Measurements from ENCODE around the gene SVEP1.
"Not testable (repeated sequence)": the region's sequence is repeated elsewhere in the genome, so short reads cannot be mapped to it uniquely, and the experiment has no call there.

SVEP1 gene

GRCh38 chr9:110579034-110579861, at the start of gene SVEP1:
SVEP1 (minus strand) TSS chr9:110579741; CDS start chr9:110579543, 198 bp downstream.
- in situ Hi-C loops (cut with HindIII; ENCODE audit: low sequenced_read_pairs): no loop called here

- in situ Hi-C loops (cut with HindIII; ENCODE audit: low sequenced_read_pairs): no loop called here
Measured at GRCh38 chr9:110626101-110626829, 46.7 kb upstream of the SVEP1 start.

- in situ Hi-C loops (cut with HindIII; ENCODE audit: low sequenced_read_pairs): no loop called here
Measured at GRCh38 chr9:110623462-110624025, 44.0 kb upstream of the SVEP1 start.

- in situ Hi-C loops (cut with HindIII; ENCODE audit: low sequenced_read_pairs): no loop called here
Measured at GRCh38 chr9:110622368-110622767, 42.8 kb upstream of the SVEP1 start.

DNA sequence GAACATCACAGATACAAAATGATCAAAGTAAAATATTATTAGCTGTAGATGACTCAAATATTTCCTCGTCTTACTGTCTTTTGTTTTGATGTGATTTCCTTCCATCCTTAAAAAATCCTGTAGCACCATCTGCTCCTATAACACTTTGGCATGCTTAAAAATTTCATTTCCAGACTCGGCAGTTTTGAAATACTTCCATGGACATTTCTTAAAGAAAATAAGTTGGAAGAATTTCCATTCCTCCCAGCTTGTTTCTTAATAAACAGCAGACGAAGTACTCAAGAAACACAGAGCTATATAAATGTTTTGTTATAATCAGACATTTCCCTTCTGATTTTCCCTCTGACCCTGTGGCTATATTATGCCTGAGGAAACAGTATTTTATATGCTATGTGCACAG, 41.2 kb upstream of the SVEP1 start:
- in situ Hi-C loops (cut with HindIII; ENCODE audit: low sequenced_read_pairs): no loop called here

DNA sequence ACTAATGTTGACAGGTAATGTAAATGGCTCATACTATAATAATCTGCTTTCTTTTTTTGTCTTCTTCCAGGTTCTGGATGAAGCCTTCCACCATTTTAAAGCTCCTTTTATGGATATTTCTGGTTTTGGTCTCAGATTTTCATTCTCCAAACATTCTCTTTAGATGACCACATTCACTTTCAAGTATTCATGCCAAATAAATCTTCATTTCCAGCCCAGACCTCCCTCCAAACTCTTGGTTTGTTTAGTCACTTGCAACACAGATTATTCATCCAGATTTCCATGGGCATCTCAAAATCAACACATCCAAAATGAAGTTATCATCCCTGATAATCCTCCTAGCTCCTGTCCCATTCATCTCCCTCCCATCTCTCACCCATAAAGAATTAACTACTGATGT, 40.3 kb upstream of the SVEP1 start:
- in situ Hi-C loops (cut with HindIII; ENCODE audit: low sequenced_read_pairs): no loop called here

DNA sequence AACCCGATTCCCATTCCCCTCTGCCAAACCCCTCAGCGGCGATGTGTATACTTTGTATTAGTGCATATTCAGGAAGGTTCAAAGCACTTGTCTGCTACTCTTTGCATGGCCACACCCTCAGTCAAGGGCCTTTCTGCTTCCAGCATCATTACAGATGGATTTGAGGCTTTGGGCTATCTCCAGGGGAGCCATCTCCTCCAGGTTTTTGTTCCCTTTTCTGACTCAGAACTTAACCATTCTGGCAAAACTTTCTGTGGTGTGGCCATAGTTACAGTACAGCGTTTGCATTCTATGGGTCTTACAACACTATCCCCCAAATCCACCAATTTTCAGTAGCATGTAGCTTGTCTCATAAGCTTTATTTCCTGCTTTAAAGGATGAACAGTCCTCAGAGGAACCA, 36.0 kb upstream of the SVEP1 start:
- in situ Hi-C loops (cut with HindIII; ENCODE audit: low sequenced_read_pairs): no loop called here

- in situ Hi-C loops (cut with HindIII; ENCODE audit: low sequenced_read_pairs): not testable (repeated sequence)
Measured at GRCh38 chr9:110614576-110614975, 35.0 kb upstream of the SVEP1 start.

- in situ Hi-C loops (cut with HindIII; ENCODE audit: low sequenced_read_pairs): no loop called here
Measured at GRCh38 chr9:110606179-110606790, 26.7 kb upstream of the SVEP1 start.

- in situ Hi-C loops (cut with HindIII; ENCODE audit: low sequenced_read_pairs): no loop called here
Measured at GRCh38 chr9:110605565-110605964, 26.0 kb upstream of the SVEP1 start.

DNA sequence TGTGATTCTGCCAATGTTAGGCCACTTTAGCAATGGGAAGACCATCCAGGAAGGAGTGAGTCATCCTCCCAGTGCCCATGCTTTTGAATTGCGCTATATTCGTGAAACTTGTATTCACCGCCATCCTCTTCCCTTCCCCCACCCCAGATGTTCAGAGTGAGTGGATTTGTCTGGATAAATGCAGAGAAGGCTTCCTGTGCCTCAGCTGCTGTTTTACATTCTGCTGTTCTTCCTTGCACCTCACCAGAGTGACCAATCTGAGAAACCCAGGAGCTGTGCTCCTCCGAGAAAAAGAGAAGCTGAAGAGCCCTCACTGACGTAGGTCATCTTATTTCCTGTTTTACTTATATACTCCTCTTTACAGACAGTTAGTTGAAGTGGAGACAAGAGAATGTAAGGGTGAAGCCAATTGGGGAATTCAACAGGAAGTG, 24.6 kb upstream of the SVEP1 start:
- in situ Hi-C loops (cut with HindIII; ENCODE audit: low sequenced_read_pairs): no loop called here

DNA sequence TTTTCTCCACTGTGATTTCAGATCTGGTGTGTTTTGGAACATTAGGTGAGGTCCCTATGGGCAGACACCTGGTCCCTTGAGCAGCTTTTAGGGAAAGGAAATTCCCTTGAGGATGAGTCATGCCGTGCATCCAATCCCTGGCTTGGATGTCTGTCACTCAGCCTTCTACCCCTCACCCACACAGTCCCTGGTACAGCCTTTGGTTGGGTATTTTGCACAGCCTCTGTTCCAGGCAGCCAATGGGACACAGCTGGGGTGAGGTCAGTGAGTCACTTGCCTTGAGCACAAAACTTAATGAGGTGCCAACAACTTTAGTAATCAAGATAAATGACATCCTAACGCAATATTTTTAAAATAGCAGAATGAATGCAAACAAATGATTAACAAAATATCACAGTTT, 22.7 kb upstream of the SVEP1 start:
- in situ Hi-C loops (cut with HindIII; ENCODE audit: low sequenced_read_pairs): no loop called here

DNA sequence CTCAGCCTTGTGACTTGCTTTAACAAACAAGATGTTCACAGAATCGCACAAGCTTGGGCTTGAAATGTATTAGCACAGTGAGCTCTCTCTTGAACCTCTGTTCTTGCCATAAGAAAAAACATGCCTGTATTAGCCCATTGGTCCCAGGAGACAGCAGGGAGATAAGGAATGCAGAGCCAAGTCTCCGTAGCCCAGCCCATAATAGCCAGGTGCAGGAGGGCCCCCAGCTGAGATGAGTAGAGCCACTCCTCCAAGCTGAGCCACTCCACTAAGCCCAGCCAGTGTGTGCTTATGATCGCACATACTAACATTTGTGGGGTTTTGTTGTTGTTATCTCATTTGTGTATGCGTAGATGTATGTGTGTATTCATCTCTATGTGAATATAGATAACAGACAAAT, 21.6 kb upstream of the SVEP1 start:
- in situ Hi-C loops (cut with HindIII; ENCODE audit: low sequenced_read_pairs): no loop called here

DNA sequence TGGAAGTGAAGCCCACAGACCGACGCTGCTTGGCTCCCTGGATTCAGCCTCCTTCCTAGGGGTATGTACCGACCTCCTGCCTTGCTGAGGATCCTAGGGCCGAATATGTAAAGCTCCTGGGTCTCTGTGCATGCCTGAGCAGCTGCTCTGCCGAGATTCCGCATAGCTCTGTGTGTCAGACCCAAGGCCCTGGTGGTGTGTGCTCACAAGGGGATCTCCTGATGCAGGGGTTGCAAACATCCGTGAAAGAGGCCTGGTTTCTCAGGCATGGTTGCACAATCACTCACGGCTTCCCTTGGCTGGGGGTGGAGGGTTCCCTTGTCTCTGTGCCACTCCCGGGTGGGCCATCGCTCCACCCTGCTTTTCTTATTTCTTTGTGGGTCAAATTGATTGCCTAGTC, 19.9 kb upstream of the SVEP1 start:
- in situ Hi-C loops (cut with HindIII; ENCODE audit: low sequenced_read_pairs): no loop called here

GRCh38 chr9:110592044-110592830, 12.7 kb upstream of the SVEP1 start:
- in situ Hi-C loops (cut with HindIII; ENCODE audit: low sequenced_read_pairs): no loop called here

GRCh38 chr9:110591526-110591925, 12.0 kb upstream of the SVEP1 start:
- in situ Hi-C loops (cut with HindIII; ENCODE audit: low sequenced_read_pairs): no loop called here

DNA sequence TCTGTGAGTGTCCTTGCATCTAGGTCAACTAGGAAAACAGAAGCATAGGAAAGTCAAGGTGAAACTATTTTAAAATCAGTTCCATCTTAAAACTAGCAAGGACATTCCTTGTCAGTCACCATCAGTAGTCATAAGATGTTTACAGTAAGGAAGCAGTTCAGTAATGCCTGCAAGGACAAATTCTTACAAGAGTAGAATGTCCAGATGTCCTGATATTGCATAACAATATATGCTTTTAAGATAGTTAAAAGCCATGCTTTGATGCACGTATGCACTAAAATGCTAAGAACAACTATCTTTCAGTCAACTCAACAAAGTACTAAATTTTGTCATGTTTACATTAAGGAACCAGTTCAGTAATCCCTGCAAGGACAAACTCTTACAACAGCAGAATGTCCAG, 11.3 kb upstream of the SVEP1 start:
- in situ Hi-C loops (cut with HindIII; ENCODE audit: low sequenced_read_pairs): no loop called here

DNA sequence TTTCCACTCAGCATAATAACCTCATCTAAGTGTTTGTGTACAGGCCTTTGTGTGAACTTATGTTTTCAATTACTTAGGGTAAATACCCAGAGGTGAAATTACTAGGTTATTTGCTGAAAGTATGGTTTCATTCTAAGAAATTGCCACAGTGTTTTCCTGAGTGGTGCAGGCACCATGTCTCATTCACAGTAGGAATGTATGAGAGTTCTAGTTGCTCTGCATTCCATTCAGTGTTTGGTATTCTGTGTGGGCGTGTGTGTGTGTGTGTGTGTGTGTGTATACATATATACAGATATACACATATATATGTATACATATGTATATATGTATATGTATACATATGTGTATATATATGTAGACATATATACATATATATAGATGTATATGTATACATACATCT, 8.8 kb upstream of the SVEP1 start:
- in situ Hi-C loops (cut with HindIII; ENCODE audit: low sequenced_read_pairs): no loop called here

- in situ Hi-C loops (cut with HindIII; ENCODE audit: low sequenced_read_pairs): no loop called here
Measured at GRCh38 chr9:110583237-110583636, 3.7 kb upstream of the SVEP1 start.

- in situ Hi-C loops (cut with HindIII; ENCODE audit: low sequenced_read_pairs): no loop called here
Measured at GRCh38 chr9:110582156-110582555, 2.6 kb upstream of the SVEP1 start.

DNA sequence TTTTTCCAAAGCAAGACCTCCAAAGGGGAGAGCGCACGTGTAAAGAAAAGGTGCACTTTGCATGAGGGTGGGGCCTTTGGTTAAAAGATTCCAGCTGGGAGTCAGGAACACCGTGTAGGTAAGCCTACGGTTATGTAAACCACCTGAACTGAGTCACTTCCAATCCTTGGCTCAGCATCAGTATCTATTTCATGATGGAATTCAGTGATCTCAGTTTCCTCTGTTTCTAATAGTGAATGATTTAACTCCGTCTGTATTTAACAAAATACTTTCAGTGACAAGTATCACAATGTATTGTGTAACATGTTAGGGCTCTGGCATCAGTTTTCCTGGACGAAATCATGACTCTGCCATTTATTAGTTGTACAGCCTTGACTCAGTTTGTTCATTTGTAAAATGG, 1.3 kb upstream of the SVEP1 start:
- in situ Hi-C loops (cut with HindIII; ENCODE audit: low sequenced_read_pairs): no loop called here
